Measurements from ENCODE around the gene KIRREL1.

Gene KIRREL1

GRCh38 chr1:158101455-158101854 lies 108.0 kb downstream of the KIRREL1 start:
- in situ Hi-C loops (cut with MboI; ENCODE audit: low pct_unique_long_range_greater_than_20kb, low sequenced_read_pairs, unreplicated experiment): no loop called here

GRCh38 chr1:158101927-158102326 lies 108.5 kb downstream of the KIRREL1 start:
- DNase-seq (ENCODE audit: low spot score): no peak
- no peak for TF ChIP-seq CTCF (IDR thresholded peaks at IDR 0.05; ENCODE audit: extremely low read depth, insufficient read depth, missing control alignments)
- in situ Hi-C loops (cut with MboI; ENCODE audit: low pct_unique_long_range_greater_than_20kb, low sequenced_read_pairs, unreplicated experiment): no loop called here

More at GRCh38 chr1:158101455-158101854, 108.0 kb downstream of the KIRREL1 start:
- DNase-seq (ENCODE audit: low spot score): no peak
- TF ChIP-seq CTCF (IDR thresholded peaks at IDR 0.05; ENCODE audit: extremely low read depth, insufficient read depth, missing control alignments): no peak

GRCh38 chr1:158102881-158103674 lies 109.6 kb downstream of the KIRREL1 start:
- DNase-seq (ENCODE audit: low spot score): no peak

GRCh38 chr1:158103861-158104522 lies 110.5 kb downstream of the KIRREL1 start:
- no peak for DNase-seq (ENCODE audit: low spot score)
- no peak for TF ChIP-seq CTCF (IDR thresholded peaks at IDR 0.05; ENCODE audit: extremely low read depth, insufficient read depth, missing control alignments)
- in situ Hi-C loops (cut with MboI; ENCODE audit: low pct_unique_long_range_greater_than_20kb, low sequenced_read_pairs, unreplicated experiment): no loop called here

More at GRCh38 chr1:158102881-158103674, 109.6 kb downstream of the KIRREL1 start:
- no peak for TF ChIP-seq CTCF (IDR thresholded peaks at IDR 0.05; ENCODE audit: extremely low read depth, insufficient read depth, missing control alignments)
- in situ Hi-C loops (cut with MboI; ENCODE audit: low pct_unique_long_range_greater_than_20kb, low sequenced_read_pairs, unreplicated experiment): no loop called here

GRCh38 chr1:158104891-158105290 lies 111.4 kb downstream of the KIRREL1 start:
- no peak for TF ChIP-seq CTCF (IDR thresholded peaks at IDR 0.05; ENCODE audit: extremely low read depth, insufficient read depth, missing control alignments)
- DNase-seq (ENCODE audit: low spot score): no peak
- in situ Hi-C loops (cut with MboI; ENCODE audit: low pct_unique_long_range_greater_than_20kb, low sequenced_read_pairs, unreplicated experiment): no loop called here

GRCh38 chr1:158105352-158106095 lies 112.1 kb downstream of the KIRREL1 start:
- DNase-seq (ENCODE audit: low spot score): no peak
- in situ Hi-C loops (cut with MboI; ENCODE audit: low pct_unique_long_range_greater_than_20kb, low sequenced_read_pairs, unreplicated experiment): no loop called here

More at GRCh38 chr1:158105352-158106095, 112.1 kb downstream of the KIRREL1 start:
- no peak for TF ChIP-seq CTCF (IDR thresholded peaks at IDR 0.05; ENCODE audit: extremely low read depth, insufficient read depth, missing control alignments)

Measured in GM13977 (cell line).